HepG2 (cell line): ENCODE measurements around the gene ST8SIA6. TPM values are rescaled to one million over a fixed set of nuclear protein-coding genes. Genes with fewer than 3 reads are reported as not detected.

Source experiments
- ATAC-seq: fragments of 200-7000 bp; cut with Tn5 transposase; 3 replicates; pipeline ENCODE4 v1.9.1; 2020; ENCODE audit warnings: mild to moderate bottlenecking, moderate library complexity
- BruUV-seq: library from RNA; stranded (reverse); fragments of 400-500 nt; replicated peaks from 2 replicates; lab custom pipeline; 2021; lab: Mats Ljungman, UMichigan
- CTCF ChIA-PET: fragments of 300-600 bp; formaldehyde crosslinking; extraction: SDS; loops from one replicate; lab custom pipeline; 2021; ENCODE audit warnings: low total read pairs, inconsistent platforms, low intra/inter-chr PET ratio; lab: Yijun Ruan, JAX
- POLR2A ChIA-PET: fragments of 350-600 bp; sonication (Branson Sonifier 250); formaldehyde crosslinking; loops from one replicate; lab custom pipeline; 2020; ENCODE audit warnings: antibody characterized with exemption, inconsistent platforms; lab: Yijun Ruan, JAX
- DNase-seq: peaks from one replicate; pipeline ENCODE4 v3.0.0-alpha.2; 2015; ENCODE audit warnings: low spot score
- FAIRE-seq: peaks from 3 replicates; lab custom pipeline; 2011; peaks lifted over from hg19 to GRCh38; lab: Jason Lieb, UNC
- H2AFZ ChIP-seq: one replicate; pipeline ENCODE4 v1.6.1; 2011; ENCODE audit warnings: low read length, inconsistent platforms
- H3K27ac ChIP-seq: fragments of 300-600 bp; 3 replicates; pipeline ENCODE4 v1.8.0; 2011; ENCODE audit warnings: mixed run types, mild to moderate bottlenecking, mixed read lengths, low read length, inconsistent platforms; ENCODE audit not compliant: insufficient read depth; ENCODE audit errors: extremely low read length
- H3K27me3 ChIP-seq, 2 experiments: fragments of 200-600 bp in 1 of 2; 2 replicates in 1 of 2; 3 replicates in 1 of 2; pipeline versions ENCODE4 v1.6.0 to v1.8.0; 2011; ENCODE audit warnings: low read length in 2 of 2, mild to moderate bottlenecking in 2 of 2, moderate library complexity in 2 of 2, inconsistent platforms in 1 of 2; ENCODE audit not compliant: insufficient read depth in 2 of 2, control insufficient read depth in 1 of 2
- H3K36me3 ChIP-seq, 2 experiments: fragments of 200-600 bp in 1 of 2; replicated peaks in 1 of 2; 2 replicates in 1 of 2; 3 replicates in 1 of 2; pipeline versions ENCODE4 v1.5.1 to v1.8.0; 2011; ENCODE audit warnings: low read length in 2 of 2, inconsistent platforms in 1 of 2; ENCODE audit not compliant: insufficient read depth in 2 of 2, control insufficient read depth in 1 of 2
- H3K4me1 ChIP-seq: 2 replicates; pipeline ENCODE4 v1.5.1; 2012; ENCODE audit warnings: low read length, inconsistent platforms; ENCODE audit not compliant: insufficient read depth
- H3K4me2 ChIP-seq: 2 replicates; pipeline ENCODE4 v1.6.0; 2011; ENCODE audit warnings: low read depth, low read length, inconsistent platforms
- H3K4me3 ChIP-seq, 3 experiments: fragments of 200-600 bp in 1 of 3; sonication (generic), shearing (Covaris generic) in 1 of 3; replicated peaks in 1 of 3; 2 replicates each; pipeline ENCODE4 v1.5.1; 2011 to 2016; ENCODE audit warnings: low read length in 3 of 3, inconsistent platforms in 2 of 3, low read depth in 2 of 3, mild to moderate bottlenecking in 2 of 3, control low read depth in 1 of 3, mixed read lengths in 1 of 3; ENCODE audit not compliant: insufficient read depth in 1 of 3
- H3K79me2 ChIP-seq: one replicate; pipeline ENCODE4 v1.6.1; 2011; ENCODE audit warnings: low read length, inconsistent platforms; ENCODE audit not compliant: insufficient read depth
- H3K9ac ChIP-seq: 2 replicates; pipeline ENCODE4 v1.6.0; 2011; ENCODE audit warnings: mild to moderate bottlenecking, low read depth, low read length, inconsistent platforms; ENCODE audit not compliant: insufficient read depth
- H3K9me3 ChIP-seq: 2 replicates; pipeline ENCODE4 v1.5.1; 2012; ENCODE audit warnings: mild to moderate bottlenecking, low read length
- H4K20me1 ChIP-seq: 2 replicates; pipeline ENCODE4 v1.6.0; 2011; ENCODE audit warnings: inconsistent platforms, mild to moderate bottlenecking, low read length, moderate library complexity; ENCODE audit not compliant: insufficient read depth
- DNMT3B ChIP-seq: conservative IDR thresholded peaks from 2 replicates; pipeline ENCODE4 v1.6.1; 2016; ENCODE audit warnings: missing biosample characterization, control low read depth
- DR1 ChIP-seq: sonication (generic); formaldehyde crosslinking; IDR thresholded peaks from 2 replicates; pipeline ENCODE4 v1.8.0; 2021; ENCODE audit warnings: mild to moderate bottlenecking, missing genetic modification reagents, inconsistent platforms
- EP300 ChIP-seq, 3 experiments: sonication (generic) in 1 of 3; formaldehyde crosslinking in 1 of 3; IDR thresholded peaks; 2 replicates each; pipeline versions ENCODE4 v1.5.1 to v1.6.1; 2011 to 2020; ENCODE audit warnings: low read depth in 2 of 3, low read length in 2 of 3, borderline replicate concordance in 1 of 3, improper control_type of control experiment in 1 of 3, mild to moderate bottlenecking in 1 of 3, missing genetic modification reagents in 1 of 3, moderate library complexity in 1 of 3
- FOXA1 ChIP-seq, 2 experiments: fragments of 450-650 bp in 1 of 2; sonication (generic) in 1 of 2; formaldehyde crosslinking in 1 of 2; IDR thresholded peaks; 2 replicates each; pipeline versions ENCODE4 v1.4.0 to v1.6.1; 2016 to 2020; ENCODE audit warnings: missing genetic modification reagents in 1 of 2
- HOMEZ ChIP-seq: IDR thresholded peaks from 2 replicates; pipeline ENCODE4 v1.6.1; 2016; ENCODE audit warnings: low read depth
- JUNB ChIP-seq: sonication (generic); formaldehyde crosslinking; IDR thresholded peaks from 2 replicates; pipeline ENCODE4 v1.8.0; 2022; ENCODE audit warnings: missing genetic modification reagents, mild to moderate bottlenecking, borderline replicate concordance
- NAIF1 ChIP-seq: sonication (generic); formaldehyde crosslinking; IDR thresholded peaks from 2 replicates; pipeline ENCODE4 v1.5.0; 2020; ENCODE audit warnings: mild to moderate bottlenecking, missing genetic modification reagents, borderline replicate concordance
- NFE2L2 ChIP-seq: fragments of 150-350 bp; IDR thresholded peaks from 2 replicates; pipeline ENCODE4 v1.6.1; 2014; ENCODE audit warnings: low read length
- SMYD3 ChIP-seq: sonication (generic); formaldehyde crosslinking; IDR thresholded peaks from 2 replicates; pipeline ENCODE4 v1.8.1; 2023; ENCODE audit warnings: mild to moderate bottlenecking, missing genetic modification reagents
- THYN1 ChIP-seq: sonication (generic); formaldehyde crosslinking; IDR thresholded peaks from 2 replicates; pipeline ENCODE4 v1.8.1; 2023; ENCODE audit warnings: low read depth, mild to moderate bottlenecking, moderate library complexity, missing genetic modification reagents, borderline replicate concordance
- ZNF563 ChIP-seq: sonication (generic); formaldehyde crosslinking; IDR thresholded peaks from 2 replicates; pipeline ENCODE4 v1.8.0; 2022; ENCODE audit warnings: mild to moderate bottlenecking, moderate library complexity, missing genetic modification reagents
- ZSCAN21 ChIP-seq: sonication (generic); formaldehyde crosslinking; IDR thresholded peaks from 2 replicates; pipeline ENCODE4 v1.8.0; 2022; ENCODE audit warnings: mild to moderate bottlenecking, missing genetic modification reagents, moderate library complexity, borderline replicate concordance
- WGBS: methylation state at CpG from one replicate; pipeline ENCODE4 v1.1.6; 2017; ENCODE audit warnings: low lambda C conversion rate; 5-methylcytosine and 5-hydroxymethylcytosine counted together
- in situ Hi-C: cut with HindIII; loops from 2 replicates; pipeline ENCODE4 v1.10.0; 2017; ENCODE audit warnings: low pct_unique_long_range_greater_than_20kb; ENCODE audit not compliant: extremely low pct_ligation_motif_present
- intact Hi-C: fragments of 100-400 bp; cut with micrococcal nuclease; formaldehyde crosslinking; loops from one replicate; pipeline ENCODE4 v1.10.0; 2022; ENCODE audit not compliant: unreplicated experiment
- polyA plus RNA-seq, 8 experiments: library from polyadenylated mRNA; depleted of rRNA in 3 of 8; stranded (reverse) in 7 of 8; unstranded in 1 of 8; fragments of >200 nt; fragmentation: Illumina TruSeq in 4 of 8; extraction: Trizol in 4 of 8; gene quantifications; 2 replicates each; pipeline versions ENCODE4 v1.2.1 to v1.2.3, GENCODE V29; 2011 to 2016; ENCODE audit warnings: low read depth in 4 of 8, missing spikeins in 1 of 8, mixed read lengths in 1 of 8; ENCODE audit not compliant: insufficient read depth in 1 of 8
- total RNA-seq, 5 experiments: library from RNA; depleted of rRNA; stranded (reverse); fragments of >200 nt; fragmentation: Illumina TruSeq; extraction: Trizol; gene quantifications; 2 replicates each; pipeline ENCODE4 v1.2.3, GENCODE V29; 2016; ENCODE audit warnings: low read depth in 1 of 5
- TF ChIP-seq, protein P1 (sequence below): sonication (generic); formaldehyde crosslinking; IDR thresholded peaks from 2 replicates; pipeline ENCODE4 v1.5.1; 2020; ENCODE audit warnings: missing genetic modification reagents, mild to moderate bottlenecking, borderline replicate concordance

The ST8SIA6 gene
- total and polyA plus RNA-seq, 2 of the 13 experiments (the other 11 are each of a cell fraction or from before 2014, with no cell fraction given): not detected

DNA sequence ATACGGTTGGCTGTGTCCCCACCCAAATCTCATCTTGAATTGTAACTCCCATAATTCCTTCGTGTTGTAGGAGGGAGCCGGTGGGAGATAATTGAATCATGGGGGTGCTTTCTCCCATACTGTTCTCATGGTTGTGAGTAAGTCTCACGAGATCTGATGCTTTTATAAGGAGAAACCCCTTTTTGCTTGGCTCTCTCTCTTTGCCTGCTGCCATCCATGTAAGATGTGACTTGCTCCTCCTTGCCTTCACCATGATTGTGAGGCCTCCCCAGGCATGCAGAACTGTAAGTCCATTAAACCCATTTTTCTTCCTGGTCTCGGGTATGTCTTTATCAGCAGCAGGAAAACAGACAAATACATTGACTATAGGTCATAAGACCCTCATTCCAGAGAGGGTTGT is 15.9 kb upstream of the ST8SIA6 start (continued):
- TF ChIP-seq JUNB (no peak), HOMEZ (CRISPR knock-in tag) (no peak), DNMT3B (CRISPR knock-in tag) (no peak)

GRCh38 chr10:17465328-17466125 is 11.1 kb upstream of the ST8SIA6 start:
- CTCF ChIA-PET: no interaction called here
- no TSS peak for BruUV-seq

More at GRCh38 chr10:17465328-17466125, 11.1 kb upstream of the ST8SIA6 start:
- ATAC-seq (no peak), FAIRE-seq (no peak)
- H3K4me1 ChIP-seq: no peaks in the 10 kb centered on the region
- H3K4me3 ChIP-seq: no peak overlapping the region
- TF ChIP-seq NAIF1 (CRISPR knock-in tag) (no peak), NFE2L2 (no peak), THYN1 (no peak), DR1 (CRISPR knock-in tag) (no peak), ZSCAN21 (CRISPR knock-in tag) (no peak), SMYD3 (CRISPR knock-in tag) (no peak), FOXA1 (IDR thresholded peaks at IDR 0.05) (no peak), FOXA1 (CRISPR knock-in tag; IDR thresholded peaks at IDR 0.05) (no peak), ZNF563 (CRISPR knock-in tag) (no peak), EP300 (IDR thresholded peaks at IDR 0.05; ENCODE audit: low read depth in 2 of 2, low read length in 2 of 2) (no peak), EP300 (CRISPR knock-in tag; IDR thresholded peaks at IDR 0.05; ENCODE audit: borderline replicate concordance) (no peak)
- TF ChIP-seq, protein P1, sequence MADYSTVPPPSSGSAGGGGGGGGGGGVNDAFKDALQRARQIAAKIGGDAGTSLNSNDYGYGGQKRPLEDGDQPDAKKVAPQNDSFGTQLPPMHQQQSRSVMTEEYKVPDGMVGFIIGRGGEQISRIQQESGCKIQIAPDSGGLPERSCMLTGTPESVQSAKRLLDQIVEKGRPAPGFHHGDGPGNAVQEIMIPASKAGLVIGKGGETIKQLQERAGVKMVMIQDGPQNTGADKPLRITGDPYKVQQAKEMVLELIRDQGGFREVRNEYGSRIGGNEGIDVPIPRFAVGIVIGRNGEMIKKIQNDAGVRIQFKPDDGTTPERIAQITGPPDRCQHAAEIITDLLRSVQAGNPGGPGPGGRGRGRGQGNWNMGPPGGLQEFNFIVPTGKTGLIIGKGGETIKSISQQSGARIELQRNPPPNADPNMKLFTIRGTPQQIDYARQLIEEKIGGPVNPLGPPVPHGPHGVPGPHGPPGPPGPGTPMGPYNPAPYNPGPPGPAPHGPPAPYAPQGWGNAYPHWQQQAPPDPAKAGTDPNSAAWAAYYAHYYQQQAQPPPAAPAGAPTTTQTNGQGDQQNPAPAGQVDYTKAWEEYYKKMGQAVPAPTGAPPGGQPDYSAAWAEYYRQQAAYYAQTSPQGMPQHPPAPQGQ (CRISPR knock-in tag): no peak
- TF ChIP-seq, all 625 proteins: peak for 0
- in situ Hi-C loops (no loop called here), intact Hi-C loops (no loop called here)
- Histone ChIP-seq H3K9ac (no peak overlapping the region), H3K9me3 (peaks cover 7% of the 10 kb centered on the region; the same call in 1 of the 2 replicates), H2AFZ (no peak overlapping the region), H3K4me2 (no peak overlapping the region), H4K20me1 (no peaks in the 10 kb centered on the region), H3K79me2 (no peaks in the 10 kb centered on the region), H3K27ac (no peak overlapping the region), H3K27me3 (no peaks in the 10 kb centered on the region; a peak in 1 of 5 replicates), H3K36me3 (no peaks in the 10 kb centered on the region)
- WGBS: 11% methylated on average over 5 of the region's 5 CpGs
- POLR2A ChIA-PET: no interaction called here
- no peak for DNase-seq
